AG04449 (cell line): ENCODE measurements around the gene ZNF234.
A peak's percentile ranks its signal among the peaks of the same experiment; 100 is the strongest.
"Not testable (repeated sequence)": the region's sequence is repeated elsewhere in the genome, so short reads cannot be mapped to it uniquely, and the experiment has no call there.

Experiments
- CTCF ChIA-PET: fragments of 350-600 bp; formaldehyde crosslinking; extraction: SDS; loops from one replicate; lab custom pipeline; 2021; ENCODE audit warnings: antibody characterized with exemption; lab: Yijun Ruan, JAX
- POLR2A ChIA-PET: fragments of 400-600, 350-600 bp; formaldehyde crosslinking; extraction: SDS; loops from one replicate; lab custom pipeline; 2020; ENCODE audit warnings: antibody characterized with exemption, inconsistent platforms; lab: Yijun Ruan, JAX
- DNase-seq: peaks from one replicate; pipeline ENCODE4 v3.0.0-alpha.2; 2010; ENCODE audit warnings: low read depth, low spot score
- H3K4me3 ChIP-seq: 2 replicates; pipeline ENCODE4 v1.5.1; 2011; ENCODE audit warnings: low read depth, mild to moderate bottlenecking, control low read depth, low read length
- CTCF ChIP-seq: IDR thresholded peaks from one replicate; pipeline ENCODE4 v1.5.1; 2011; ENCODE audit warnings: mild to moderate bottlenecking, moderate library complexity, low read length, control low read depth, inconsistent platforms; ENCODE audit not compliant: insufficient read depth; ENCODE audit errors: missing control alignments

ZNF234 gene

GRCh38 chr19:44164673-44165512 is 23.5 kb downstream of the ZNF234 start, which contains the start of gene ZNF226:
ZNF226 (plus strand) TSS chr19:44165100; CDS start chr19:44170081, 4,981 bp downstream.
- ChIA-PET POLR2A (interaction anchor here (0.7 to 1.5 kb wide), 4 partner anchors 18 to 51 kb away, joined by 3 to 5 read pairs (median 4); no protein-coding TSS in a partner anchor), CTCF (interaction anchor here (1.0 kb wide), 1 partner anchor 10 kb away, joined by 3 read pairs; no protein-coding TSS in a partner anchor)
- TF ChIP-seq CTCF, result no peak
- peak within 1 kb of the TSS; percentile 96 for H3K4me3 ChIP-seq
- DNase-seq, result peak; percentile 94

- DNase-seq, CTCF ChIA-PET, POLR2A ChIA-PET, H3K4me3 ChIP-seq: not testable (repeated sequence)
Measured at GRCh38 chr19:44170660-44171059, 29.3 kb downstream of the ZNF234 start.

GRCh38 chr19:44176590-44176989 is 35.2 kb downstream of the ZNF234 start:
- DNase-seq, result no peak
- CTCF ChIA-PET, result no interaction called here
- TF ChIP-seq CTCF, result no peak
- POLR2A ChIA-PET, result no interaction called here
- no peak overlapping the region for H3K4me3 ChIP-seq

GRCh38 chr19:44180968-44181367 is 39.6 kb downstream of the ZNF234 start:
- ChIA-PET POLR2A (no interaction called here), CTCF (no interaction called here)
- H3K4me3 ChIP-seq, result no peak overlapping the region
- no peak for TF ChIP-seq CTCF
- DNase-seq, result no peak

- ChIA-PET CTCF (no interaction called here), POLR2A (no interaction called here)
- TF ChIP-seq CTCF, result no peak
- DNase-seq, result no peak
- no peak overlapping the region for H3K4me3 ChIP-seq
Measured at GRCh38 chr19:44182145-44182544, 40.8 kb downstream of the ZNF234 start.

GRCh38 chr19:44190020-44190419 is 48.7 kb downstream of the ZNF234 start:
- TF ChIP-seq CTCF, result no peak
- ChIA-PET CTCF (no interaction called here), POLR2A (no interaction called here)
- DNase-seq, result no peak
- H3K4me3 ChIP-seq, result no peak overlapping the region
